RKO (cell line): ENCODE results near the gene GGNBP2.

ENCODE experiments used
- DNase-seq: peaks from one replicate; pipeline ENCODE4 v3.0.0-alpha.2; 2016; ENCODE audit warnings: low spot score

GGNBP2 gene

DNA sequence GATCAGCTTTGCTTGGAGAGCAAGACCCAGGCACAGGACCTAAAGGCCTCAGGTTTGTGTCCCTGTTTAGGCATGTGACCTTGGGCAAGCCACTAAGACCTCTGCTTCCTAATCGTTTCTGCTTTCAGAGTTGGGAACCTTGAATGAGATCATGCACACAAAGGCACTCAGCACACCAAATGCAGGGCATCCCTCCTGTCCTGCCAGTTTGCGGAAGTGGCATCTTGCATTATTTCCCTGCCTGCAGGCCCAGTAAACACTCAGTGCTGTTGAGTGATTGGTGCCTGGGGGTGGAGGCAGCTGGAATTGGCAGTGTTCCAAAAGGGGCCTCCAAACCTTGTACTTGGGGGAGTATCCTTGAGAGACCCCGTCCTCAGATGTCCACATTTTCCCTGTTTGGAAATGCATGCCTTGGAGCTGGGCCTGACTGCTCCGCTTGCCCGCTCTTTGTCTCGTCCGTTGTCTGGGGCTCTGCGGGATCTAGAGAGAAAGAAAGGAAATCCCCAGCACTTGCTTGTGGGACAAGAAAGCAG is 85.3 kb downstream of the GGNBP2 start:
- no peak for DNase-seq

DNA sequence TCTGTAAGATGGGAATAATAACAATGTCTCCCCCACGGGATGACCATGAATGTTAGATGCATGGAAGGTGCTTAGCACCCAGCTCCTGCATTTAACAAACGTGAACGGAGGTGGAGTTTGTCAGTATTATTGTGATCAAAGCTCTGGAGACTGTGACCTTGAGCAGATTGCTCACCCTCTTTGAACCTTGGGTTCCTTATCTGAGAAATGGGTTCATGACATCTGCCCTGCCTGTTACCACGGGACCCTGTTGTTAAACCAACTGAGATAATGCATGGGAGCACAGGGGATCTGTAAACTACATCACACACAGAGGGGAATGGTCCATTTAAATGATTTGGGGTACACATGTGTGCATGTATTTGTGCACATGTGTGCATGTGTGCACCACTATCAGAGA is 86.3 kb downstream of the GGNBP2 start:
- no peak for DNase-seq

DNA sequence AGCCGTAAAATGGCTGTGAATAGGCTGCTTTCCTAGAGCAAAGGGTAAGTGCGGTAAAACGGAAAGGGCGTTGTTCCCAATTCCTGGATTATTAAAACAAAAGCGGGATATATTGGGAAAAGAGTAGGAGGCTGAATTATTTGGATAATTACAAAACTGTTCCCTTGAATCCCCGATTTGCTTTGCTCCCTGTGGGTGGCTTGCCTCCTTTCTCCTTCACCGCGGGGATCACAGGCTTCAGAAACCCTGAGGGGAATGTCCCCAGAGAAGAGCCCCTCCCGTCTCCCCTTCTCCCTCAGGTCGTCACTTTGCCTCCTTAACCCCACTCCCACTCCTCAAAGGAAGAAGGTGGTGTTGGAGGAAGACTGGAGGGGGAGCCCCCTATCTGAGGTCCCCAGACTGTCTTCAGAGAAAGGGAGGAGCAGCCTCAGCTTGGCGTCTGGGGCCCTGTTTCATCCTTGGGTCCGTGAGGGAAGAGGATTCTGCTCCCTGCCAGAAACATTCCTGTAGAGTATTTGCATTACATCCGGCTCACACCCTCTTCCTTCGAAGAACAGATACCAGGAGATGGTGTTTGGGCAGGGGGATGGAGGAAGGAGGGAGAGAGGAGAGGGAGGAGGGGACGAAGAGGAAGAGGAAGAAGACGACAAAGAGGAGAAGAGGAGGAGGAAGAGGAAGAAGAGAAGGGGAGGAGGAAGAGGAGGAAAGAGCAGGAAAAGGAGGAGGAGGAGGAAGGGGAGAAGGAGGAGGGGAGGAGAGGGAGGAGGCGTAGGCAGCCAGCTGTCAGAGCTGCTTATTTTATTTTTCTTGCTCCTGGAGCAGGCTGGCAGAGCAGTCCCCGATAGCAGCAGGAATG is 88.4 kb downstream of the GGNBP2 start:
- DNase-seq, result no peak
